Mucosa of descending colon (tissue), 3 donors: ENCODE results near the gene NCDN. TPM values are rescaled to one million over a fixed set of nuclear protein-coding genes. Genes with fewer than 3 reads are reported as not detected.

ENCODE experiments used
- ATAC-seq: fragments of 200-7000 bp; cut with Tn5 transposase; one replicate; pipeline ENCODE4 v1.9.1; 2020; ENCODE audit warnings: mild to moderate bottlenecking, moderate library complexity
- DNase-seq, 3 donors: peaks; one replicate each; pipeline ENCODE4 v3.0.0-alpha.2; 2020
- H3K36me3 ChIP-seq: fragments of 200-600 bp; one replicate; pipeline ENCODE4 v1.8.0; 2021; ENCODE audit warnings: low read depth, mild to moderate bottlenecking
- H3K4me1 ChIP-seq: fragments of 200-600 bp; one replicate; pipeline ENCODE4 v1.8.0; 2021; ENCODE audit warnings: low read depth, mild to moderate bottlenecking
- H3K4me3 ChIP-seq: fragments of 200-600 bp; one replicate; pipeline ENCODE4 v1.8.0; 2021; ENCODE audit warnings: mild to moderate bottlenecking
- H3K9me3 ChIP-seq: fragments of 200-600 bp; one replicate; pipeline ENCODE4 v1.8.0; 2021; ENCODE audit warnings: mild to moderate bottlenecking
- intact Hi-C, 2 donors: fragments of 100-400 bp; cut with DNase I in 1 of 2; cut with micrococcal nuclease in 1 of 2; formaldehyde crosslinking; loops; one replicate each; pipeline versions ENCODE4 v1.11.0 to v1.11.1; 2022; cut with DNase I, micrococcal nuclease
- total RNA-seq, 3 donors: library from RNA; stranded (reverse); fragmentation: NEBNext Ultra II Directional in 2 of 3; extraction: Animal tissue kit (Norgen Biotek cat#: 25700) in 2 of 3; gene quantifications; one replicate each; pipeline versions ENCODE4 v1.2.1 to v1.2.4, GENCODE V29; 2021 to 2023
- TF ChIP-seq, protein P1 (sequence below): fragments of 200-600 bp; IDR thresholded peaks from one replicate; pipeline ENCODE4 v1.8.0; 2022; ENCODE audit warnings: antibody characterized with exemption, mild to moderate bottlenecking
- donor health status: DM: no; HTN: no; CAD: no; lungs with moderate emphysema.
- donor health status: DM: no; HTN: no; CAD: no.
- donor health status: DM: no; HTN: yes; CAD: no.

NCDN gene
- total RNA-seq, 3 donors from 2014 or later, result 6.7 to 30.4 (median 11.2) TPM

DNA sequence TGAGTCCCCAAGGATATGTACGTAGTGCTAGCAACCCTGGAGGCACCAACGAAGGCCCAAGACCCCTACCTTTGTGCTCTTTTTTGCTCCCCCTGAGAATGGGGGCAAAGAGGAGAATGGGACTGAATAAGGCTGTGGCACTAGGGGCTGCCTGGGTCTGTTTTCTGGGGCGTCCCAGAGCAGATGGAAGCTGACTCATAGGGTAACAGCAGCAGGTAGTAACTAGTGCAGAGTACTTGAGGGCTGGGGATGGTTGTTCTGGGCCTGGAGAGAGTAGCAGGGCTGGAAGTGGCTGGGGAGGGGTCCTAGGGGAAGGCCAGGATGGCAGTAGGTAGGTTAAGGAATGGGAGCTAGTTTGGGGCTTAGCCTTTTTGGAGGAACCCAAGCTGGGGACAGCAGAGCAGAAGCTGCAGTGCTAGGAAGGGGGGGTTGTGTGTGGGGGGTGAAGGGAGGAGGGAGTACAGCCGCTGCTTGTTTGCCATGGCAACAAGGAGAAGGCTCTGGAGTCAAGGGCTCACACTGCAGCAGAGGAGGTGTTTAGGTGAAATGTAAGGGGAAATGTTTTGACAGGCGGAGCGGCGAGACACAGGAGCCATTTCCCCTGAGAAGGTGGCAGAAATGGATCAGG, 1.8 kb downstream of the NCDN start:
- H3K4me3 ChIP-seq, result no peak overlapping the region
- intact Hi-C loops, result no loop called here

DNA sequence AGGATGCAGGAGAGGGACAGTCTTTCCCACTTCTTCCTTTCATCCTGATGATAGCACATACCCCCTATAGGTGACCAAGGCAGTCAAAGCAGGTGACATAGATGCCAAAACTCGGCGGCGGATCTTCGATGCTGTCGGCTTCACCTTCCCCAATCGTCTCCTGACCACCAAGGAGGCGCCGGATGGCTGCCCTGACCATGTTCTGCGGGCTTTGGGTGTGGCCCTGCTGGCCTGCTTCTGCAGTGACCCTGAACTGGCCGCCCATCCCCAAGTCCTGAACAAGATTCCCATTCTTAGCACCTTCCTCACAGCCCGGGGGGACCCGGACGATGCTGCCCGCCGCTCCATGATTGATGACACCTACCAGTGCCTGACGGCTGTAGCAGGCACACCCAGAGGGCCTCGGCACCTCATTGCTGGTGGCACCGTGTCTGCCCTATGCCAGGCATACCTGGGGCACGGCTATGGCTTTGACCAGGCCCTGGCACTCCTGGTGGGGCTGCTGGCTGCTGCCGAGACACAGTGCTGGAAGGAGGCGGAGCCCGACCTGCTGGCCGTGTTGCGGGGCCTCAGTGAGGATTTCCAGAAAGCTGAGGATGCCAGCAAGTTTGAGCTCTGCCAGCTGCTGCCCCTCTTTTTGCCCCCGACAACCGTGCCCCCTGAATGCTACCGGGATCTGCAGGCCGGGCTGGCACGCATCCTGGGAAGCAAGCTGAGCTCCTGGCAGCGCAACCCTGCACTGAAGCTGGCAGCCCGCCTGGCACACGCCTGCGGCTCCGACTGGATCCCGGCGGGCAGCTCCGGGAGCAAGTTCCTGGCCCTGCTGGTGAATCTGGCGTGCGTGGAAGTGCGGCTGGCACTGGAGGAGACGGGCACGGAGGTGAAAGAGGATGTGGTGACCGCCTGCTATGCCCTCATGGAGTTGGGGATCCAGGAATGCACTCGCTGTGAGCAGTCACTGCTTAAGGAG, 2.9 kb downstream of the NCDN start:
- no peaks in the 10 kb centered on the region for H3K9me3 ChIP-seq
- no peak overlapping the region for H3K4me3 ChIP-seq
- ATAC-seq (no peak), DNase-seq (no peak)
- TF ChIP-seq, protein P1, sequence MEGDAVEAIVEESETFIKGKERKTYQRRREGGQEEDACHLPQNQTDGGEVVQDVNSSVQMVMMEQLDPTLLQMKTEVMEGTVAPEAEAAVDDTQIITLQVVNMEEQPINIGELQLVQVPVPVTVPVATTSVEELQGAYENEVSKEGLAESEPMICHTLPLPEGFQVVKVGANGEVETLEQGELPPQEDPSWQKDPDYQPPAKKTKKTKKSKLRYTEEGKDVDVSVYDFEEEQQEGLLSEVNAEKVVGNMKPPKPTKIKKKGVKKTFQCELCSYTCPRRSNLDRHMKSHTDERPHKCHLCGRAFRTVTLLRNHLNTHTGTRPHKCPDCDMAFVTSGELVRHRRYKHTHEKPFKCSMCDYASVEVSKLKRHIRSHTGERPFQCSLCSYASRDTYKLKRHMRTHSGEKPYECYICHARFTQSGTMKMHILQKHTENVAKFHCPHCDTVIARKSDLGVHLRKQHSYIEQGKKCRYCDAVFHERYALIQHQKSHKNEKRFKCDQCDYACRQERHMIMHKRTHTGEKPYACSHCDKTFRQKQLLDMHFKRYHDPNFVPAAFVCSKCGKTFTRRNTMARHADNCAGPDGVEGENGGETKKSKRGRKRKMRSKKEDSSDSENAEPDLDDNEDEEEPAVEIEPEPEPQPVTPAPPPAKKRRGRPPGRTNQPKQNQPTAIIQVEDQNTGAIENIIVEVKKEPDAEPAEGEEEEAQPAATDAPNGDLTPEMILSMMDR, result no peak
- peaks cover 19% of the 10 kb centered on the region for H3K4me1 ChIP-seq
- no peaks in the 10 kb centered on the region for H3K36me3 ChIP-seq
- intact Hi-C loops, result loop anchor here in 1 of 2 donors (10.0 kb wide), 1 partner anchor 214 kb away; no protein-coding TSS in a partner anchor

More for the DNA sequence above, 1.8 kb downstream of the NCDN start:
- Histone ChIP-seq H3K9me3 (no peaks in the 10 kb centered on the region), H3K36me3 (no peaks in the 10 kb centered on the region), H3K4me1 (peaks cover 25% of the 10 kb centered on the region)
- TF ChIP-seq, protein P1, result no peak
- DNase-seq (no peak), ATAC-seq (no peak)

DNA sequence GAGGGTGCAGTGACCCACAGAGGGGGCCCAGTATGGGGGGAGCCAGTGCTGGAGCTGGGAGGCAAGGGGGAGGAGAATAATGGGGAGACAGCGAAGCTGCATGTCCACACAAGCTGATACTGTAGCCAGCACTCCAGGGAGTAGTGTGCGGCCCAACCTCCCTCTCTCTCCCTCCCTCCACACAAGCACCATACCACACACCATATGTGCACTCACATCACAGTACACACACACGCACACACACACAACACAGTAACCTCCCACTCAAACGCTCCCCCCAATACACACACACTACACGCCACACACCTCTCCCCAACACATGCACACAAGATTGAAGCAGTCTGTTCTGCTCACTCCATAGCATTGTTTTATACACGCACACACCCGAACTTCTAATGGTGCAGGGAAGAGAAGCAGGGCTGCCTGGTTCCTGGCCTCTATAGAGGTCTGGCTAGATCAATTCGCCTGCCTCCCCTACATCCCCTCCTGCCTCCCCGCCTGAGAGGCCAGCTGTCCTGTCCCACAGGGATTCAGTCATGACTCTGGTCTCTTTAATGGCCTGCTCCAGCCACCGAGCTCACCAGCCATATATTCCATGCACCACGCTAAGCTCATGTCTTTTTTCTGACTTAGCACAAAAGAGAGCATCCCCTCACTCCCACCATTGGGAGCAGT, 3.8 kb downstream of the NCDN start:
- intact Hi-C loops, result loop anchor here in 1 of 2 donors (10.0 kb wide), 1 partner anchor 213 kb away; no protein-coding TSS in a partner anchor
- TF ChIP-seq, protein P1, result no peak
- ATAC-seq, result no peak
- H3K36me3 ChIP-seq, result no peaks in the 10 kb centered on the region
- H3K9me3 ChIP-seq, result no peaks in the 10 kb centered on the region
- no peak overlapping the region for H3K4me3 ChIP-seq
- DNase-seq, result no peak
- peaks cover 10% of the 10 kb centered on the region for H3K4me1 ChIP-seq

DNA sequence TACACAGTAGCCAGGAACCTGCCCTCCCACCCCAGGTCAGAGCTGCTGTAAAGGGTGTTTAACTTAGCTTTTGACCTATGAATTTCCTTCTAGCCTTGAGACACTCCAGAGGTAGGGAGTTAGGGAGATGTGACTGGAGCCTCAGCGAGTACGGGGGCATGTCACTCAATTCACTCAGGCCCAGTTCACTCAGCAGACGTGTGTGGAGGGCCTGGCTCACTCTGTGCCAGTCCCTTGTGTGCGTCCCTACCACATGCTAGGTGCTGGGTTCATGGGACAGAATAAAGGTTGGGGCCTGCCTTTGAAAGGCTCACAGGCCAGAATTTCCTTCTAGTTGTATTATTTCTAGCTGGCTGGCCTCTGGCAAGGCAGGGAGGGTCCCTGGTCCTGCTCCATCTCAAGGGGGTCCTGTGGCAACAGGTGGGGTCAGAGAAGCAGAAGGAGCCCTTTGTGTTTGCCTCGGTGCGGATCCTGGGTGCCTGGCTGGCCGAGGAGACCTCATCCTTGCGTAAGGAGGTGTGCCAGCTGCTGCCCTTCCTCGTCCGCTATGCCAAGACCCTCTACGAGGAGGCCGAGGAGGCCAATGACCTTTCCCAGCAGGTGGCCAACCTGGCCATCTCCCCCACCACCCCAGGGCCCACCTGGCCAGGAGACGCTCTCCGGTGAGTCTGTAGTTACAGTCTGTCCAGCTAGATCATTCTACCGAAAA, 4.5 kb downstream of the NCDN start:
- Histone ChIP-seq H3K36me3 (no peaks in the 10 kb centered on the region), H3K9me3 (no peaks in the 10 kb centered on the region), H3K4me3 (no peak overlapping the region), H3K4me1 (peaks cover 8% of the 10 kb centered on the region)
- intact Hi-C loops, result loop anchor here in 1 of 2 donors (10.0 kb wide), 1 partner anchor 213 kb away; no protein-coding TSS in a partner anchor
- no peak for ATAC-seq
- TF ChIP-seq, protein P1, result no peak
- no peak for DNase-seq

DNA sequence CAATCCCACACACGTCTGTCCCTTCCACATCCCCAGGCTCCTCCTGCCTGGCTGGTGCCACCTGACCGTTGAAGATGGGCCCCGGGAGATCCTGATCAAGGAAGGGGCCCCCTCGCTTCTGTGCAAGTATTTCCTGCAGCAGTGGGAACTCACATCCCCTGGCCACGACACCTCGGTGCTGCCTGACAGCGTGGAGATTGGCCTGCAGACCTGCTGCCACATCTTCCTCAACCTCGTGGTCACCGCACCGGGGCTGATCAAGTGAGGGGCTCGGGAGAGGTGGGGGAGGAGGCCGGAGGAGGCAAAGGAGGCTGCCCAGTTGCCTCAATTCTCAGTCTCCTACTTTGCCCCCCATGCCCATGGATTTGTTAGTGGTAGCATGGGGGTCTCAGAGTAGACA, 5.6 kb downstream of the NCDN start:
- DNase-seq, result no peak
- intact Hi-C loops, result loop anchor here in 1 of 2 donors (10.0 kb wide), 1 partner anchor 212 kb away; no protein-coding TSS in a partner anchor
- no peak for ATAC-seq
- H3K36me3 ChIP-seq, result no peaks in the 10 kb centered on the region
- no peak overlapping the region for H3K4me3 ChIP-seq
- TF ChIP-seq, protein P1, result no peak
- H3K4me1 ChIP-seq, result peaks cover 5% of the 10 kb centered on the region
- no peaks in the 10 kb centered on the region for H3K9me3 ChIP-seq
